GOT3 (cell line): ENCODE measurements around the gene FAM13C.
"Not testable (repeated sequence)": the region's sequence is repeated elsewhere in the genome, so short reads cannot be mapped to it uniquely, and the experiment has no call there.

Experiments
- DNase-seq: peaks from one replicate; lab custom pipeline; 2025; ENCODE audit warnings: mixed read lengths; lab: John Stamatoyannopoulos, UW

The FAM13C gene

GRCh38 chr10:59234816-59235429 lies 127.4 kb downstream of the FAM13C start:
- DNase-seq, result no peak

GRCh38 chr10:59234194-59234593 lies 128.2 kb downstream of the FAM13C start:
- DNase-seq, result no peak

- no peak for DNase-seq
Measured at GRCh38 chr10:59229441-59229840, 132.9 kb downstream of the FAM13C start.

- no peak for DNase-seq
Measured at GRCh38 chr10:59227136-59227673, 135.1 kb downstream of the FAM13C start.

- no peak for DNase-seq
Measured at GRCh38 chr10:59225211-59225610, 137.1 kb downstream of the FAM13C start.

GRCh38 chr10:59223597-59223996 lies 138.8 kb downstream of the FAM13C start:
- not testable (repeated sequence) for DNase-seq

- DNase-seq, result no peak
Measured at GRCh38 chr10:59222788-59223187, 139.6 kb downstream of the FAM13C start.

- DNase-seq, result no peak
Measured at GRCh38 chr10:59216178-59216869, 146.0 kb downstream of the FAM13C start.

GRCh38 chr10:59214160-59214559 lies 148.2 kb downstream of the FAM13C start:
- DNase-seq, result no peak

GRCh38 chr10:59212301-59212798 lies 150.0 kb downstream of the FAM13C start:
- DNase-seq, result no peak

GRCh38 chr10:59206204-59206720 lies 156.1 kb downstream of the FAM13C start:
- no peak for DNase-seq
